Activated T-cell treated with anti-CD3 and anti-CD28 coated beads for 1 hour (primary cell): Measurements from ENCODE around the gene EXOSC2.
A peak's percentile ranks its signal among the peaks of the same experiment; 100 is the strongest.

Experiments
- DNase-seq: peaks from one replicate; pipeline ENCODE4 v3.0.0-alpha.2; 2020; ENCODE audit warnings: low read depth

EXOSC2 gene

GRCh38 chr9:130698514-130698913, 4.9 kb downstream of the EXOSC2 start:
- DNase-seq: no peak

- no peak for DNase-seq
Observed at GRCh38 chr9:130699047-130699446, 5.5 kb downstream of the EXOSC2 start.

GRCh38 chr9:130701059-130702022, 7.8 kb downstream of the EXOSC2 start:
- peak; percentile 76 for DNase-seq

- no peak for DNase-seq
Observed at GRCh38 chr9:130703501-130703900, 9.9 kb downstream of the EXOSC2 start.

GRCh38 chr9:130707225-130707976, 13.8 kb downstream of the EXOSC2 start:
- peak; percentile 75 for DNase-seq

- no peak for DNase-seq
Observed at GRCh38 chr9:130710822-130711352, 17.3 kb downstream of the EXOSC2 start.

GRCh38 chr9:130711469-130711868, 17.9 kb downstream of the EXOSC2 start:
- no peak for DNase-seq

GRCh38 chr9:130712564-130713285, 19.1 kb downstream of the EXOSC2 start:
- peak; percentile 89 for DNase-seq

GRCh38 chr9:130713286-130713960, 19.8 kb downstream of the EXOSC2 start:
- no peak for DNase-seq

GRCh38 chr9:130714586-130715110, 21.1 kb downstream of the EXOSC2 start:
- DNase-seq: no peak

- DNase-seq: no peak
Observed at GRCh38 chr9:130715270-130715669, 21.7 kb downstream of the EXOSC2 start.

- no peak for DNase-seq
Observed at GRCh38 chr9:130718562-130718961, 25.0 kb downstream of the EXOSC2 start.

- DNase-seq: no peak
Observed at GRCh38 chr9:130720762-130721161, 27.2 kb downstream of the EXOSC2 start.

- no peak for DNase-seq
Observed at GRCh38 chr9:130728721-130729120, 35.1 kb downstream of the EXOSC2 start.

GRCh38 chr9:130729145-130729544, 35.6 kb downstream of the EXOSC2 start:
- no peak for DNase-seq

GRCh38 chr9:130731355-130731754, 37.8 kb downstream of the EXOSC2 start:
- no peak for DNase-seq

- no peak for DNase-seq
Observed at GRCh38 chr9:130732136-130732535, 38.6 kb downstream of the EXOSC2 start.

- no peak for DNase-seq
Observed at GRCh38 chr9:130732793-130733221, 39.2 kb downstream of the EXOSC2 start.

GRCh38 chr9:130735566-130735965, 42.0 kb downstream of the EXOSC2 start:
- DNase-seq: no peak

GRCh38 chr9:130736834-130737233, 43.3 kb downstream of the EXOSC2 start:
- DNase-seq: no peak

- no peak for DNase-seq
Observed at GRCh38 chr9:130738281-130738680, 44.7 kb downstream of the EXOSC2 start.
